ENCODE results near the gene GRIK4.
"Not testable (repeated sequence)": the region's sequence is repeated elsewhere in the genome, so short reads cannot be mapped to it uniquely, and the experiment has no call there.

The GRIK4 gene

DNA sequence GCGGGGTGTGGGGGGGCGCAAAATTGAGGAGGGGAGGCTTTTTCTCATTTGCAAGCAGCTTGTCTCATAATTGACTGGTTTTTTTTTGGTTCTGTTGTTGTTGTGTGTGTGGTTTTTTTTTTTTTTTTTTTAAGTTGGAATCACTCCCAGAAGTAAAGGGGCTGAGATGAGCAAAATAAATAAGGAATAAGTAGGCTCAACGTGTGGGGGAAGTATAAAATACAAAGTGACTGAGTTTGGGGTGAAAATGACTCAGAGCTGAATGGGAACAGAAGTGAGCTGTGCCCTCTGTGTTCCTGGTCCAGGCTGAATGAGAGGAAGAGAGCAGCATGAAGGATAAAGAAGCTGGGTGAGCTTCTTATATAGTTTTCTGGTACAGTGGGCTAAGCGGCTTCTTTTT, 90.0 kb downstream of the GRIK4 start:
- DNase-seq (ENCODE audit: low read depth in 3 of 3, low spot score in 1 of 3) = no peak

DNA sequence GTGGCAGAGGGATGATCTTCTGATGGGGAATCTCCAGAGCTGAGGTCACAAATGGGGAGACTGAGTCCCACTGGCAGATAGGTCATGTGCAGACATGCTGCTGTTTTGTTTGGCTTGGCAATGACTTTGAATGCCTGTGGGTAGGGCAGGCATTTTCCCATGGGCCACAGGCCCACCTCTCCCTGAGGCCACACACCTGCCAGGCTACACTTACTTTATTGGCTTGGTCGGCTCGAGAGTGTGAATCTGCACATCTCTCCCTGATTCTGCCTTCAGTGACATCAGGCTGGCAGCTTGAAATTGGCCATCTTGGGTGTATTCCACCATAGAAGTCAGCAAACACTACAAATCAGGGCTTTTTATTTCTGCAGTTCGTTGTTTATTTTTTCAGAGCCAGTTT, 91.5 kb downstream of the GRIK4 start:
- no peak for DNase-seq (ENCODE audit: low read depth in 3 of 3, low spot score in 1 of 3)

GRCh38 chr11:120605469-120605868, 93.9 kb downstream of the GRIK4 start:
- DNase-seq (ENCODE audit: low read depth in 3 of 3, low spot score in 1 of 3) = no peak

GRCh38 chr11:120606211-120607010, 94.9 kb downstream of the GRIK4 start:
- no peak for DNase-seq (ENCODE audit: low read depth in 3 of 3, low spot score in 1 of 3)

- no peak for DNase-seq (ENCODE audit: low read depth in 3 of 3, low spot score in 1 of 3)
Measured at GRCh38 chr11:120608061-120608460, 96.5 kb downstream of the GRIK4 start.

- DNase-seq (ENCODE audit: low read depth in 3 of 3, low spot score in 1 of 3) = no peak
Measured at GRCh38 chr11:120608760-120609211, 97.2 kb downstream of the GRIK4 start.

GRCh38 chr11:120610111-120610510, 98.6 kb downstream of the GRIK4 start:
- DNase-seq (ENCODE audit: low read depth in 3 of 3, low spot score in 1 of 3) = no peak

- no peak for DNase-seq (ENCODE audit: low read depth in 3 of 3, low spot score in 1 of 3)
Measured at GRCh38 chr11:120611581-120611980, 100.0 kb downstream of the GRIK4 start.

DNA sequence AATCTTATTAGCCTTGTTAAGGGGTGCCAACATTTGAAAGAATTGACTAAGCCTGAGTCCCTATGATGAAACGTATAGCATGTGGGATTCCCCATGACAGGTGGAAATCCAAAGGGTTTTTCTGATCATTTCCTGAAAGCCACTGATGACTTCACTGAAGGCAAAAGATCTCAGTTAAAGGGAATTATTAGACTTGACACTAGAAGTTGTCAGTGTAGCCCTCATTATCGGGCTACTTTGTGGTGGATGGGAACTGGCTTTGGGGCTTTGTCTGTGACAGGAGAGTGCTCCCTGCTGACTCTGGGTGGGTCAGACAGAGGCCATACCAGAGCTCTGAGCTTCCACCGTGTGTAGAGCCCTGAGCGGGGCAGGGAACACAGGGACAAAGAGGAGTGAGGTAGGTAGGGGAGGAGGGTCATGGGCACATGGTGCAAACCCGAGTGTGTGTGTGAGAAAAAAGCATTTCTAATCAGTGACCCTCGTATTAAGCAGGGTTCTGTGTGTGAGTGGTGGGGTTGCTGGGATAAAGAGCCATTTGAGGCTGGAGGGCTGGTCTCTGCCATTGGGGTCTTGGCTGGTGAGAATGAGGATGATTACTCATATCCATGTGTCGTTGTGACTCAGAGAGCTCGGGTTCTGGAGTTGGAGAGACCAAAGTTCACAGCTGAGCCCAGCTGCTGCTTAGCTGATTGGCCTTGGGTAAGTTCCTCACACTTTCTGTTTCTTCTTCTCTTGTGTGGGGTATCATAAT, 101.1 kb downstream of the GRIK4 start:
- DNase-seq (ENCODE audit: low read depth in 3 of 3, low spot score in 1 of 3) = no peak

GRCh38 chr11:120613264-120614226, 102.0 kb downstream of the GRIK4 start:
- DNase-seq (ENCODE audit: low read depth in 3 of 3, low spot score in 1 of 3) = no peak

- DNase-seq (ENCODE audit: low read depth in 3 of 3, low spot score in 1 of 3) = no peak
Measured at GRCh38 chr11:120615391-120615790, 103.8 kb downstream of the GRIK4 start.

GRCh38 chr11:120618399-120618798, 106.9 kb downstream of the GRIK4 start:
- no peak for DNase-seq (ENCODE audit: low read depth in 3 of 3, low spot score in 1 of 3)

DNA sequence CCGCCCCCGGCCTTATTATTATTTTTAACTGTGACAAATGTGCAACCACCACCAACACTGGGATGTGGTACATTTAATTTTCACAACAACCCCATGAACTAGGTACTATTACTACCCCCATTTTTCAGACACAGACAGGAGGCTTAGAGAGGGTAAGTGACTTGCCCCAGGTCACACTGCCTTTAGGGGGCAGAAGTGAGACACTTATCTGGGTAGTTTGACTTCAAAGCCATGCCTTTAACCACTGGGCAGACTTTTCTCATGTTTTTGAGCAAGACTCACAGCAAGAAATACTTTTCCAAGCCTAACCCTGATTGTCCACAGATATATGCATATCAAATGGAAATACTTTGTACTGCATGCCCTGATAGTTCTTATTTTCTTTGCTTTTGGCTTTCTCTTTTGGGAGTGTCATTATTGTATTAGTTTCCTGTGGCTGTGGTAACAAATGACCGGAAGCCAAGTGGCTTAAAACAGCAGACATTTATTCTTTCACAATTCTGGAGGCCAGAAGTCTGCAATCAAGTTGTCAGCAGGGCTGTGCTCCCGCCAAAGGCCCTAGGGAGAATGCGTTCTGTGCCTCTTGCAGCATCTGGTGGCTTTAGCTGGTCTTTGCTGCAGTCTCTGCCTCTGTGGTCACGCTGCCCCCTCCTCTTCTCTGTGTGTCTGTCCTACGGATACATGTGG, 110.8 kb downstream of the GRIK4 start:
- no peak for DNase-seq (ENCODE audit: low read depth in 3 of 3, low spot score in 1 of 3)

- DNase-seq (ENCODE audit: low read depth in 3 of 3, low spot score in 1 of 3) = not testable (repeated sequence)
Measured at GRCh38 chr11:120624992-120625391, 113.4 kb downstream of the GRIK4 start.

DNA sequence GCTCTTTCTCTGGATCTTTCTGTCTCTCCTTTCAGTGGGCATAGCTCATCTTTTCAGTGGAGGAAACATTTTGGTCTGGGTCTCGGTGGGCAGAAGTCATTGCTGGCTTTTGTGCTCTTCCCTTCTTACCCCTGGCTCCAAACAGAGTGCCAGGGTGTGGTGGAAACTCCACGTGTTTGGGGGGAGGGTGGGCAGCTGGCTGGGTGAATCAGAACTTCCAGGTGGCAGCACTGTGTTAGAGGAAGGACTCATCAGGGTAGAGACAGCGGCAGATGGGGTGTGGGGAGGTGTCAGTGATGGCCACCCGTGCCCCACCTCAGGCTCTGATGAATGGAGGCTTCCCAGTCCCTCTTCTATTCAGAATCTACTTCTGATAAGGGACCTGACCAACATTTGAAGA, 114.0 kb downstream of the GRIK4 start:
- no peak for DNase-seq (ENCODE audit: low read depth in 3 of 3, low spot score in 1 of 3)

GRCh38 chr11:120626791-120627190, 115.2 kb downstream of the GRIK4 start:
- DNase-seq (ENCODE audit: low read depth in 3 of 3, low spot score in 1 of 3) = no peak

DNA sequence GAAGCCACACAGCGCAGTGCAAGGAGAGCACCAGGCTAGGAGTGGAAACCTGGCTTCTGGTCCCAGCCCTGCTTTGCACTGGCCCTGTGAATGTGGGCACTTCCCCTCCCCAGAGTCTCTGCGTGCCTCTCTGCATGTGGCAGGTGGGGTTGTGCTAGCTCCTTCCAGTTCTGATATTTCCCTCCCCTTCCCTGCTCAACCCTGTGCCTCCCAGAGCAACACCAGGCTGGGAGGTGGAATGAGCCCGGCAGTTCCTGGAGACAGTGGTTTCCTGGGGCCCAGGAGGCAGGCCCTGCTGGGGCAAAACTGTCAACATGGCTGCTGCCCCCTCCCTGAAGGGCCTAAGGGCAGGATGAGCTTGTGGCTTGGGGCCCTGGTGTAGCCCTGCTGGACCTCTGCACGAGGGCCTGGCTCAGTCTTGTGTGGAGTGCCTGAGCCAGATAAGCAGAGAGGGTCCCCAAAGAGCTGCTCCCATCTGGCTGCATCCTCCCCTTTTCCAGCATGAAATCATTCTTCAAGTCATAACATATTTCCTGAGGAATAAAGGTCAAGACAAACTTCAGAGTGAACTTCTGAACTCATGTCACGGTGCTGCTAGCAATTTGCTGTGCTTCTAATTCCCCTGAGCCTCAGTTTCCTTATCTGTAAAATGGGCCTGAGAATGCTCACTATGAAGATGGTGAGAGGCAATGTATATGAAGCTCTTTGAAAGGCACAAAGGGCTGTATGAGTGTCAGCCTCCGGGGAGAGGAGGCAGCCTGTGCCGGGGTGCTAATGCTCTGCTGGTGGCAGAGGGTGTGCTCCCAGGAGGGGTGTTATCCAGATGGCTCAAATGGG, 116.0 kb downstream of the GRIK4 start:
- DNase-seq (ENCODE audit: low read depth in 3 of 3, low spot score in 1 of 3) = no peak

GRCh38 chr11:120629407-120630080, 118.0 kb downstream of the GRIK4 start:
- DNase-seq (ENCODE audit: low read depth in 3 of 3, low spot score in 1 of 3) = no peak

- DNase-seq (ENCODE audit: low read depth in 3 of 3, low spot score in 1 of 3) = no peak
Measured at GRCh38 chr11:120630122-120630521, 118.6 kb downstream of the GRIK4 start.

Data from stimulated activated CD4-positive, alpha-beta T cell treated with anti-CD3 and anti-CD28 coated beads, TNF-alpha, amount 100 ng/mL, for 1 hour (primary cell).